HEK293 (cell line): ENCODE results near the gene SLC5A10.

Experiments used
- CTCF ChIA-PET: fragments of 350-600 bp; formaldehyde crosslinking; extraction: SDS; loops from one replicate; lab custom pipeline; 2021; ENCODE audit warnings: antibody characterized with exemption; lab: Yijun Ruan, JAX
- POLR2A ChIA-PET: fragments of 300-600 bp; formaldehyde crosslinking; extraction: SDS; loops from one replicate; lab custom pipeline; 2020; ENCODE audit warnings: antibody characterized with exemption, inconsistent platforms; lab: Yijun Ruan, JAX
- H3K27ac ChIP-seq: fragments of 200-500 bp; sonication (Bioruptor generic); 2 replicates; pipeline ENCODE4 v1.5.1; 2014; ENCODE audit warnings: low read depth, low read length, control low read depth, inconsistent platforms; ENCODE audit errors: extremely low read depth
- H3K36me3 ChIP-seq, 2 experiments: fragments of 200-500 bp in 1 of 2; sonication (Bioruptor generic) in 1 of 2; 1 replicate in 1 of 2; 2 replicates in 1 of 2; pipeline ENCODE4 v1.5.1; 2014 to 2017; ENCODE audit warnings: inconsistent platforms in 2 of 2, low read length in 2 of 2; ENCODE audit not compliant: control insufficient read depth in 2 of 2, insufficient read depth in 1 of 2
- H3K4me1 ChIP-seq: fragments of 200-500 bp; sonication (Bioruptor generic); 2 replicates; pipeline ENCODE4 v1.5.1; 2014; ENCODE audit warnings: mild to moderate bottlenecking, low read length, inconsistent platforms; ENCODE audit not compliant: control insufficient read depth, insufficient read depth
- H3K4me3 ChIP-seq: 2 replicates; pipeline ENCODE4 v1.5.1; 2011; ENCODE audit warnings: low read depth, mild to moderate bottlenecking, control low read depth, low read length, moderate library complexity
- H3K9me3 ChIP-seq: fragments of 200-500 bp; sonication (Bioruptor generic); 2 replicates; pipeline ENCODE4 v1.5.1; 2014; ENCODE audit warnings: low read depth, low read length, inconsistent platforms; ENCODE audit not compliant: control insufficient read depth, insufficient read depth
- BCL11A ChIP-seq: fragments of 450-650 bp; formaldehyde crosslinking; IDR thresholded peaks from 2 replicates; pipeline ENCODE4 v1.5.1; 2016; ENCODE audit warnings: low read depth, missing biosample characterization, missing genetic modification characterization
- BCL11B ChIP-seq: fragments of 450-650 bp; formaldehyde crosslinking; IDR thresholded peaks from 2 replicates; pipeline ENCODE4 v1.5.1; 2016; ENCODE audit warnings: low read depth, missing biosample characterization, missing genetic modification characterization
- GLI2 ChIP-seq: fragments of 450-650 bp; formaldehyde crosslinking; IDR thresholded peaks from 2 replicates; pipeline ENCODE4; 2017; ENCODE audit warnings: missing biosample characterization, missing genetic modification characterization, low read depth, borderline replicate concordance
- GLIS1 ChIP-seq: fragments of 450-650 bp; formaldehyde crosslinking; IDR thresholded peaks from 2 replicates; pipeline ENCODE4 v1.5.1; 2016; ENCODE audit warnings: missing biosample characterization, missing genetic modification characterization
- KLF16 ChIP-seq: fragments of 450-650 bp; formaldehyde crosslinking; IDR thresholded peaks from 2 replicates; pipeline ENCODE4 v1.5.1; 2017; ENCODE audit warnings: missing biosample characterization, missing genetic modification characterization
- KLF9 ChIP-seq: fragments of 450-650 bp; formaldehyde crosslinking; IDR thresholded peaks from 2 replicates; pipeline ENCODE4 v1.5.1; 2016; ENCODE audit warnings: missing biosample characterization, missing genetic modification characterization, low read depth
- WT1 ChIP-seq: fragments of 450-650 bp; formaldehyde crosslinking; IDR thresholded peaks from 2 replicates; pipeline ENCODE4 v1.5.1; 2016; ENCODE audit warnings: missing biosample characterization, missing genetic modification characterization
- ZIC2 ChIP-seq: fragments of 450-650 bp; formaldehyde crosslinking; IDR thresholded peaks from 2 replicates; pipeline ENCODE4 v1.5.1; 2016; ENCODE audit warnings: missing biosample characterization, missing genetic modification characterization
- ZNF10 ChIP-seq: fragments of 450-650 bp; formaldehyde crosslinking; IDR thresholded peaks from 2 replicates; pipeline ENCODE4 v1.5.1; 2017; ENCODE audit warnings: missing biosample characterization, missing genetic modification characterization
- ZNF121 ChIP-seq: fragments of 450-650 bp; formaldehyde crosslinking; IDR thresholded peaks from 2 replicates; pipeline ENCODE4 v1.5.1; 2016; ENCODE audit warnings: missing biosample characterization, missing genetic modification characterization
- ZNF133 ChIP-seq: fragments of 450-650 bp; formaldehyde crosslinking; IDR thresholded peaks from 2 replicates; pipeline ENCODE4 v1.5.1; 2016; ENCODE audit warnings: missing biosample characterization, missing genetic modification characterization
- ZNF140 ChIP-seq: fragments of 450-650 bp; formaldehyde crosslinking; IDR thresholded peaks from 2 replicates; pipeline ENCODE4 v1.5.1; 2016; ENCODE audit warnings: missing biosample characterization, missing genetic modification characterization
- ZNF157 ChIP-seq: fragments of 450-650 bp; formaldehyde crosslinking; IDR thresholded peaks from 2 replicates; pipeline ENCODE4 v1.5.1; 2016; ENCODE audit warnings: missing biosample characterization, missing genetic modification characterization
- ZNF214 ChIP-seq: fragments of 450-650 bp; formaldehyde crosslinking; IDR thresholded peaks from 2 replicates; pipeline ENCODE4 v1.5.1; 2017; ENCODE audit warnings: missing biosample characterization, mild to moderate bottlenecking, missing genetic modification characterization, borderline replicate concordance
- ZNF223 ChIP-seq: fragments of 450-650 bp; formaldehyde crosslinking; IDR thresholded peaks from 2 replicates; pipeline ENCODE4 v1.5.1; 2016; ENCODE audit warnings: missing biosample characterization, missing genetic modification characterization
- ZNF23 ChIP-seq: fragments of 450-650 bp; formaldehyde crosslinking; IDR thresholded peaks from 2 replicates; pipeline ENCODE4 v1.5.1; 2016; ENCODE audit warnings: missing biosample characterization, missing genetic modification characterization, borderline replicate concordance
- ZNF335 ChIP-seq: fragments of 450-650 bp; formaldehyde crosslinking; conservative IDR thresholded peaks from 2 replicates; pipeline ENCODE4 v1.5.1; 2016; ENCODE audit warnings: missing biosample characterization, missing genetic modification characterization
- ZNF366 ChIP-seq: fragments of 450-650 bp; formaldehyde crosslinking; conservative IDR thresholded peaks from 2 replicates; pipeline ENCODE4 v1.5.1; 2016; ENCODE audit warnings: missing biosample characterization, missing genetic modification characterization
- ZNF501 ChIP-seq: fragments of 450-650 bp; formaldehyde crosslinking; IDR thresholded peaks from 2 replicates; pipeline ENCODE4 v1.5.1; 2016; ENCODE audit warnings: missing biosample characterization, missing genetic modification characterization
- ZNF560 ChIP-seq: fragments of 450-650 bp; formaldehyde crosslinking; IDR thresholded peaks from 2 replicates; pipeline ENCODE4 v1.5.1; 2017; ENCODE audit warnings: missing biosample characterization, missing genetic modification characterization, borderline replicate concordance
- ZNF585B ChIP-seq: fragments of 450-650 bp; formaldehyde crosslinking; IDR thresholded peaks from 2 replicates; pipeline ENCODE4 v1.5.1; 2016; ENCODE audit warnings: missing biosample characterization, missing genetic modification characterization
- ZNF596 ChIP-seq: fragments of 450-650 bp; IDR thresholded peaks from 2 replicates; pipeline ENCODE4 v1.5.0; 2018; ENCODE audit warnings: missing biosample characterization, mild to moderate bottlenecking, missing genetic modification characterization, moderate library complexity
- ZNF621 ChIP-seq: fragments of 450-650 bp; formaldehyde crosslinking; IDR thresholded peaks from 2 replicates; pipeline ENCODE4 v1.5.1; 2017; ENCODE audit warnings: missing biosample characterization, missing genetic modification characterization
- ZNF660 ChIP-seq: fragments of 450-650 bp; IDR thresholded peaks from 2 replicates; pipeline ENCODE4 v1.5.1; 2018; ENCODE audit warnings: missing biosample characterization, mild to moderate bottlenecking, missing genetic modification characterization
- ZSCAN30 ChIP-seq: fragments of 450-650 bp; IDR thresholded peaks from 2 replicates; pipeline ENCODE4 v1.5.1; 2018; ENCODE audit warnings: missing biosample characterization, mild to moderate bottlenecking, missing genetic modification characterization, moderate library complexity
- TF ChIP-seq, protein P1 (sequence below): fragments of 450-650 bp; formaldehyde crosslinking; IDR thresholded peaks from 2 replicates; pipeline ENCODE4 v1.5.1; 2016; ENCODE audit warnings: missing biosample characterization, missing genetic modification characterization
- TF ChIP-seq, protein P2 (sequence below): fragments of 450-650 bp; formaldehyde crosslinking; IDR thresholded peaks from 2 replicates; pipeline ENCODE4 v1.5.1; 2017; ENCODE audit warnings: missing biosample characterization, missing genetic modification characterization
- TF ChIP-seq, protein P3 (sequence below): fragments of 450-650 bp; formaldehyde crosslinking; IDR thresholded peaks from 2 replicates; pipeline ENCODE4 v1.5.1; 2016; ENCODE audit warnings: missing biosample characterization, missing genetic modification characterization
- TF ChIP-seq, protein P4 (sequence below): fragments of 450-650 bp; formaldehyde crosslinking; IDR thresholded peaks from 2 replicates; pipeline ENCODE4 v1.5.1; 2016; ENCODE audit warnings: missing biosample characterization, missing genetic modification characterization

The SLC5A10 gene

DNA sequence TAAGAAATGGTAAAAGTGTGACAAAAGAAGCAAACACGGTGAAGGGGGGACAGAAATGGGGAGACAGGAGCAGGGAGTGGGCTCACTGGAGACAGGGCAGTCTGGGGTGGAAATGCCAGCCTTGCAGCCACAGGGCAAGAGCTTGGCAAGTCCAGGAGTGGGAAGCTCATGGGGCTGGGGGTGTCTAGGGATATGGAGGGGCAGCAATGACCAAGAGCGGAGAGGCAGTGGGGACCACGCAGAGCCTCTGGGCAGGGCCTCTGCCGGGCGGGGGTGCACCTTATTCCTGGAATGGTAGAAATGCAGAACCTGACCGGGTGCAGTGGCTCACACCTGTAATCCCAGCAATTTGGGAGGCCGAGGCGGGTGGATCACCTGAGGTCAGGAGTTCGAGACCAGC lies 12.6 kb downstream of the SLC5A10 start:
- TF ChIP-seq, protein P1, sequence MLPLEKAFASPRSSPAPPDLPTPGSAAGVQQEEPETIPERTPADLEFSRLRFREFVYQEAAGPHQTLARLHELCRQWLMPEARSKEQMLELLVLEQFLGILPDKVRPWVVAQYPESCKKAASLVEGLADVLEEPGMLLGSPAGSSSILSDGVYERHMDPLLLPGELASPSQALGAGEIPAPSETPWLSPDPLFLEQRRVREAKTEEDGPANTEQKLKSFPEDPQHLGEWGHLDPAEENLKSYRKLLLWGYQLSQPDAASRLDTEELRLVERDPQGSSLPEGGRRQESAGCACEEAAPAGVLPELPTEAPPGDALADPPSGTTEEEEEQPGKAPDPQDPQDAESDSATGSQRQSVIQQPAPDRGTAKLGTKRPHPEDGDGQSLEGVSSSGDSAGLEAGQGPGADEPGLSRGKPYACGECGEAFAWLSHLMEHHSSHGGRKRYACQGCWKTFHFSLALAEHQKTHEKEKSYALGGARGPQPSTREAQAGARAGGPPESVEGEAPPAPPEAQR, result no peak
- TF ChIP-seq ZNF214 (tag by site-specific recombination) (no peak), ZNF585B (tag by site-specific recombination) (no peak), ZNF121 (tag by site-specific recombination) (no peak), KLF16 (tag by site-specific recombination) (no peak), WT1 (no peak), ZNF335 (no peak), ZNF596 (tag by site-specific recombination) (no peak), KLF9 (tag by site-specific recombination) (no peak), ZNF660 (tag by site-specific recombination) (no peak), ZNF23 (tag by site-specific recombination) (no peak), ZNF140 (tag by site-specific recombination) (no peak), ZNF10 (tag by site-specific recombination) (no peak), ZNF157 (tag by site-specific recombination) (no peak), ZNF366 (tag by site-specific recombination) (no peak), BCL11A (tag by site-specific recombination) (no peak), ZNF501 (tag by site-specific recombination) (no peak), ZNF223 (no peak), ZNF133 (tag by site-specific recombination) (no peak)
- TF ChIP-seq, protein P2, sequence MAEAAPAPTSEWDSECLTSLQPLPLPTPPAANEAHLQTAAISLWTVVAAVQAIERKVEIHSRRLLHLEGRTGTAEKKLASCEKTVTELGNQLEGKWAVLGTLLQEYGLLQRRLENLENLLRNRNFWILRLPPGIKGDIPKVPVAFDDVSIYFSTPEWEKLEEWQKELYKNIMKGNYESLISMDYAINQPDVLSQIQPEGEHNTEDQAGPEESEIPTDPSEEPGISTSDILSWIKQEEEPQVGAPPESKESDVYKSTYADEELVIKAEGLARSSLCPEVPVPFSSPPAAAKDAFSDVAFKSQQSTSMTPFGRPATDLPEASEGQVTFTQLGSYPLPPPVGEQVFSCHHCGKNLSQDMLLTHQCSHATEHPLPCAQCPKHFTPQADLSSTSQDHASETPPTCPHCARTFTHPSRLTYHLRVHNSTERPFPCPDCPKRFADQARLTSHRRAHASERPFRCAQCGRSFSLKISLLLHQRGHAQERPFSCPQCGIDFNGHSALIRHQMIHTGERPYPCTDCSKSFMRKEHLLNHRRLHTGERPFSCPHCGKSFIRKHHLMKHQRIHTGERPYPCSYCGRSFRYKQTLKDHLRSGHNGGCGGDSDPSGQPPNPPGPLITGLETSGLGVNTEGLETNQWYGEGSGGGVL (tag by site-specific recombination), result no peak
- TF ChIP-seq, all 188 proteins: peak for 0
- Histone ChIP-seq H3K36me3 (no peaks in the 10 kb centered on the region), H3K27ac (no peak overlapping the region), H3K4me3 (no peak overlapping the region), H3K4me1 (peaks cover 11% of the 10 kb centered on the region), H3K9me3 (no peaks in the 10 kb centered on the region)
- ChIA-PET CTCF (no interaction called here), POLR2A (no interaction called here)

DNA sequence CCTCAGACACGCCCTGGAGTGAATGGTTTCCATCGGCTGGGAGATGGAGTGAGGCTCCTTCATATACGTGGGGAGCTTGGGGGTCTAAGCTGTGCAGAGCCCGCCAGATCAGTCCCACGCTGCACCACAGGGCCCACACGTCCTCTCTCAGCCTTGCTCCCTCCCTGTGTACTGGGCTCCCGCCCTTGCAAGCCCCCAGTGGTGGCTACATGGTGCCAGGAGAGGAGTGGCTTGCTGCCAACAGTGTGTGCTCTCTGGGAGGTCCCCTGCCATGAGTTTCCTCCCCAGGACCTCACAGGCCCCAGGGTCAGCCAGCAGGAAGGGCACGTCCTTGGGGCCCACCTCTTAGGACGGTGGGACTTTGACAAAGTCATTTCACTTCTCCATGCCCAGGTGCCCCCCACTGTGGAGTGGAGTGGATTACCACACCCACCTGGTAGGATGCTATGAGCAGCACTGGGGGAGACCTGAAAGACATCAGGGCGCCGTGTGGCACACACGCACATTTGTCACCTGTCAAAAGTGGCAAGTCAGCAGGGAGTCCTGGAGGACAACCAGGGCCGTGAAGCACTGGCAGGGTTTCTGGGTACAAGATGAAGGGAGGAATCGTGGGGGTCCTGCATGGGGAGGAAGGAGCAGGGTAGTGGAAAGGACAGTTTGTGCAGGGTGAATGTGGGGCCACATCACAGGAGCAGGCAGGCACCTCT lies 13.7 kb downstream of the SLC5A10 start:
- CTCF ChIA-PET, result no interaction called here
- Histone ChIP-seq H3K27ac (no peak overlapping the region), H3K9me3 (no peaks in the 10 kb centered on the region), H3K36me3 (no peaks in the 10 kb centered on the region), H3K4me3 (no peak overlapping the region), H3K4me1 (peaks cover 11% of the 10 kb centered on the region)
- POLR2A ChIA-PET, result no interaction called here
- no peak for TF ChIP-seq WT1
- no peak for TF ChIP-seq GLI2
- TF ChIP-seq ZNF335, result peak; percentile 43
- TF ChIP-seq ZSCAN30, result no peak
- peak; percentile 95 for TF ChIP-seq GLIS1 (tag by site-specific recombination)
- TF ChIP-seq, protein P3, sequence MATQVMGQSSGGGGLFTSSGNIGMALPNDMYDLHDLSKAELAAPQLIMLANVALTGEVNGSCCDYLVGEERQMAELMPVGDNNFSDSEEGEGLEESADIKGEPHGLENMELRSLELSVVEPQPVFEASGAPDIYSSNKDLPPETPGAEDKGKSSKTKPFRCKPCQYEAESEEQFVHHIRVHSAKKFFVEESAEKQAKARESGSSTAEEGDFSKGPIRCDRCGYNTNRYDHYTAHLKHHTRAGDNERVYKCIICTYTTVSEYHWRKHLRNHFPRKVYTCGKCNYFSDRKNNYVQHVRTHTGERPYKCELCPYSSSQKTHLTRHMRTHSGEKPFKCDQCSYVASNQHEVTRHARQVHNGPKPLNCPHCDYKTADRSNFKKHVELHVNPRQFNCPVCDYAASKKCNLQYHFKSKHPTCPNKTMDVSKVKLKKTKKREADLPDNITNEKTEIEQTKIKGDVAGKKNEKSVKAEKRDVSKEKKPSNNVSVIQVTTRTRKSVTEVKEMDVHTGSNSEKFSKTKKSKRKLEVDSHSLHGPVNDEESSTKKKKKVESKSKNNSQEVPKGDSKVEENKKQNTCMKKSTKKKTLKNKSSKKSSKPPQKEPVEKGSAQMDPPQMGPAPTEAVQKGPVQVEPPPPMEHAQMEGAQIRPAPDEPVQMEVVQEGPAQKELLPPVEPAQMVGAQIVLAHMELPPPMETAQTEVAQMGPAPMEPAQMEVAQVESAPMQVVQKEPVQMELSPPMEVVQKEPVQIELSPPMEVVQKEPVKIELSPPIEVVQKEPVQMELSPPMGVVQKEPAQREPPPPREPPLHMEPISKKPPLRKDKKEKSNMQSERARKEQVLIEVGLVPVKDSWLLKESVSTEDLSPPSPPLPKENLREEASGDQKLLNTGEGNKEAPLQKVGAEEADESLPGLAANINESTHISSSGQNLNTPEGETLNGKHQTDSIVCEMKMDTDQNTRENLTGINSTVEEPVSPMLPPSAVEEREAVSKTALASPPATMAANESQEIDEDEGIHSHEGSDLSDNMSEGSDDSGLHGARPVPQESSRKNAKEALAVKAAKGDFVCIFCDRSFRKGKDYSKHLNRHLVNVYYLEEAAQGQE, result peak; percentile 46; the same call in 1 of the 2 replicates
- no peak for TF ChIP-seq ZNF560 (tag by site-specific recombination)
- TF ChIP-seq, protein P4, sequence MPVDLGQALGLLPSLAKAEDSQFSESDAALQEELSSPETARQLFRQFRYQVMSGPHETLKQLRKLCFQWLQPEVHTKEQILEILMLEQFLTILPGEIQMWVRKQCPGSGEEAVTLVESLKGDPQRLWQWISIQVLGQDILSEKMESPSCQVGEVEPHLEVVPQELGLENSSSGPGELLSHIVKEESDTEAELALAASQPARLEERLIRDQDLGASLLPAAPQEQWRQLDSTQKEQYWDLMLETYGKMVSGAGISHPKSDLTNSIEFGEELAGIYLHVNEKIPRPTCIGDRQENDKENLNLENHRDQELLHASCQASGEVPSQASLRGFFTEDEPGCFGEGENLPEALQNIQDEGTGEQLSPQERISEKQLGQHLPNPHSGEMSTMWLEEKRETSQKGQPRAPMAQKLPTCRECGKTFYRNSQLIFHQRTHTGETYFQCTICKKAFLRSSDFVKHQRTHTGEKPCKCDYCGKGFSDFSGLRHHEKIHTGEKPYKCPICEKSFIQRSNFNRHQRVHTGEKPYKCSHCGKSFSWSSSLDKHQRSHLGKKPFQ (tag by site-specific recombination), result no peak
- no peak for TF ChIP-seq BCL11B (tag by site-specific recombination)
- TF ChIP-seq ZIC2 (tag by site-specific recombination), result peak; percentile 99
- no peak for TF ChIP-seq ZNF621
